HG02642 (cell line): Measurements from ENCODE around the gene PLD6.
A peak's percentile ranks its signal among the peaks of the same experiment; 100 is the strongest.

Source experiments
- ATAC-seq: cut with Tn5 transposase; IDR thresholded peaks from one replicate; pipeline ENCODE4 v1.9.1; 2021; ENCODE audit warnings: mild to moderate bottlenecking; ENCODE audit not compliant: unreplicated experiment, poor library complexity

The PLD6 gene

GRCh38 chr17:17227608-17228520 is 21.7 kb upstream of the PLD6 start:
- no peak for ATAC-seq

DNA sequence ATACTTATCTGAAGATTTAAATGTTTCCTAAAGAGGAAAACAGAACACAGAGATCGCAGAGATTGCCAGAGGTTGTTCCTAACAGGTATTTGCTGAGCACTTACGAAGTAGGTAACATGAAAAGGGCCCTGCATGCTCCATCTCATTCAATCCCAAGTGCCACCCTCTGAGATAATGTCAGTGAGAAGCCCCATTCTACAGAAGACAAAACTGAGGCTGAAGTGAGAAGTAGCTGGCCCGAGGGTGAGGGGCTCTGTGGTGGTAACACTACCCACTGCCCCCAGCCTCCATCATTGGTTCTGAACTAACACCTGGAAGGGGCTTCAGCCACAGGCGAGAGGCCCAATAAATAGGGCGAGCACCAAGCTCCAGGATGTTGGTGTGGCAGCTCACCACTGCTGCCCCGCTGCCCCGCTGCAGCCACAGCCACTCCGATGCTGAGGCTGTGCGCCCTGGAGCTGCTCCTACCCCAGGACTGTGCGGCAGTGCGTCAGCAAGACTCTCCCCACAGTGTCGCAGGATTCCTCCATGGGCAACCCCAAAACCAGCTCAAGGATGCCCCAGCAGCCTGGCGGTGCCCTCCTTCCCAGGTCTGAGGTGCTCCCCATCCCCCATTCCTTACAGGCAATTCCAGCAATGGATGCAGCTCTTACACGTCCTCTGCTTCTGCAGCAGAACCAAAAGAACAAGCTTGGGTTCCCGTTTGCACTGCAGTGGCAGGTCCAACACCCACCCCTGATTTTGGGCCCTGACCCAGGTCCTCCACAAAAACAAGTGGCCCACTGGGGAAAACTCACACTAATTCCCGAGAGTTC is 20.5 kb upstream of the PLD6 start:
- ATAC-seq = no peak

DNA sequence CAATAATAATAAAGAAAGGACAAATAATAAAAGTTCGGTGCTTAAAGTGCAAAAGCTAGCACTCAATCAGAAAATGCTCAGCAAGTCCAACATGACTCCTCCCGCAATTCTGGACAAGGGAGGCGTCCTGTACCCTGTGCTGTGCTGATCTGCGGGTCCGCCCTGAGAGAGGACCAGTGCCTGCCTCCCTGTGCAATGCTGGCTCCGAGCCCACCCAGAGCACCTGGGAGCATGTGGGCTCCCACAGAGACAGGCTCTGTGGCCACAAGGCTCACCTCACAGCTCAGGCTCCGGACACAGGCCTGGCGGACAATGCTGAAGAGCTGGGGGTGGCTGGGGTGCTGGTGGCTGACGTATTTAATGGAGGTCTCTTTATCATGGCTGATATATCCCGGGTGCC is 19.8 kb upstream of the PLD6 start:
- ATAC-seq = no peak

DNA sequence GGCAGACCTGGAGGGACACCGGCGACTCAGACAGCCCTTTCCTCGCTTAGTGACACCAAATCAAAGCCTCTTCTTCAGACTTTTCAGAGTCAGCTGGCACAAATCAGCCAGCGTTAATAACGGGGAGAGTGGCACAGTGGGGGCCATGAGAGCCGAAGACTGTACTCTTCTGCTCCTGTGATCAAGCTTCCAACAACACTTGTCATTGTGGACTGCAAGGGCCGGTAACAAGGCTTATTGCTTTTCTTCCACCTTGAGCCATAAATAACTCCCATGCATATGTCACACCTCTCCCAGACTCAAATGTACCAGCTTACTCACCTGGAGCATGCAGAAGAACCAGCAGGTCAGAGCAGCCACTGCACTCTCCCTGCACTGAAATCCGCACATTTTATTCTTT is 18.0 kb upstream of the PLD6 start:
- ATAC-seq = no peak

- no peak for ATAC-seq
Measured at GRCh38 chr17:17223736-17224135, 17.6 kb upstream of the PLD6 start.

- no peak for ATAC-seq
Measured at GRCh38 chr17:17221329-17221728, 15.2 kb upstream of the PLD6 start.

- ATAC-seq = no peak
Measured at GRCh38 chr17:17220529-17220928, 14.4 kb upstream of the PLD6 start.

DNA sequence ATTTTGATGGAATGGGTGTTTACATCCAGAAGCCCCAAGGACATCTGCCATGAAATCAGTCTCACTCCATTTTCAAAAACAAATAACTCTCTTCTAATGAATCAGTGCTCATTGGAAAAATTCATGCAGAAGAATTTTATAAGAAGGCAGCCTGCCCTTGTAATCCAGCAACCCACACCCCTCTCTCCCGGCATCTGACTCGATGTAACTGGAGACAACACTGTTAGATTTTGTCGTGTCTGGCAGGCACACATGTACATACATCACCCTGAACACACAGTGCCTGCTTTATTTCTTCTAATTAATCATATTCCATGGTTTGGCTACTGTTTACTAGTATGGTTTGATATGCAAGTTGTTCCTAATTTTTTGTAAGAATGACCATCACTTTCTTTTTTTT is 11.9 kb upstream of the PLD6 start:
- no peak for ATAC-seq

- ATAC-seq = no peak
Measured at GRCh38 chr17:17216776-17217175, 10.6 kb upstream of the PLD6 start.

DNA sequence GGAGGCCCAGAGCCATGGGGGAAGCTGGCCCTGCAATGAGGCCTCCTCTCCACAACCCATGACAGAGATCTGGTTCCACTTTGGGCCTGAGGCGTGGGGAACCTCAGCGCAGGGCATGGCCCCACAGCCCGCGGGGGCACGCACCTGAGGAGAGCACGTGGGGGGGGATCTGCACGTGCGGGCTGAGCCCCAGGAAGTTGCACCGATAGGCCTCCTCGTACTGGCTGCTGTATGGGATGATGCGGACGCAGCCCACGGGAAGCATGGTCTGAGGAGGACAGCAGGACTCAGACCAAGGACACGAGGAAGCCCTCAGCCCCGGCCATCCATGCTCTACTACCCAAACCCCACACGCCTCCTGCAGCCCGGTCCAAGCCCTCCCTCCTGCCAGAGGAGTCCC is 10.1 kb upstream of the PLD6 start:
- ATAC-seq = no peak

GRCh38 chr17:17215575-17215974 is 9.4 kb upstream of the PLD6 start:
- no peak for ATAC-seq

DNA sequence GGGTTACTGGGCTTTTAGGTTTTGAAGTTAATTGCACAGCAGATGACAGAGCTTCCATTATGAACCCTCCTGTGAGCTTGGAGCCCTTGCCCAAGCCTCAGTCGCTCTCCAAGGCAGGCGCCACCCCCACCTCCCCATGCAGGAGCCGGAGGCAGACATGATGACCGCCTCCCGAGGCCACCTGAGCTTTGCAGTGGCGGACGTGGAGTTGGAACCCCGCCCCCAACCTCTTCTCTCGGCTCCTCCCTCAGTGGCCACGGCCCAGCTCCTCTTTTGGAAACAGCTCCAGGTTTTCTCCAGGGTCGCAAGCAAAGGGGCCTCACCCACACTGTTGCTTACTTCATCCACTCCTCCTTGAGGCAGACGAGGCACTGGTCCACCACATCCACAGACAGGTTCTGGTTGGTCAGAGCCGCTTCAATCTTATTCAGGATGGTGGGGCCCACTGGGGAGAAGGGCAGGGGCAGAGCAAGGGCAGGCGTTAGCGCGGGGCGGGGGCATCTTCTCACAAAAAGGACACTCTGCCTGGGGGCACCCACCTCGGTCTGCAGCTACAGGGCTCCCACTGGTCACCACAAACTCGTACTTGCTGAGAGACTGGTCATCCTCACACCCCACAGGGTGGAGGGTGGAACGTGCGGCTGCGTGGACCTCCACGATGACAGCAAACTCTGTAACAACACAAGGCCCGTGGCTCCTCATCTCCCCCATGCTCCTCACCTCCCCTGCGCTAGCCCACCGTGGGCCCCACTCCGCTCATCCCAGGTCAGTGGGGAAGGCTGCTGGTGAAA is 8.7 kb upstream of the PLD6 start:
- no peak for ATAC-seq

DNA sequence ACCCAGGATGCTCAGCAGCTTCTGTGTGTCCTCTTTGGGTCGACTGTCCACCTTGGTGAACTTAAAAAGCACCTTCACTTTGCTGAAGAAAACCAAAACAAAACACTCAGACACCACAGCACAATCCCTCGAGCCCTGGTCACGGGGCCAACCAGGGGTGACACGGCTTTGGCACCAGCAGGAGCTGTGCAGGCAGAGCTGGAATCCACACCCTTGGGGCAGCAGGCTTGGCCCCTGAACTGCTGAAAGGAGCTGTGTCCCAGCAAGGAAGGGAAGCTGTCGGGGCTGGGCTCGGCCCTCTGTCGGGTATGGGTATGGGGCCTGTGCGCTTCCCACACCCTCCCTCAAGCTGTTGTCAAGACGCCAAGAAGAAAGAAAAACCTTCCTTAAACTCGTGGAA is 7.6 kb upstream of the PLD6 start:
- no peak for ATAC-seq

DNA sequence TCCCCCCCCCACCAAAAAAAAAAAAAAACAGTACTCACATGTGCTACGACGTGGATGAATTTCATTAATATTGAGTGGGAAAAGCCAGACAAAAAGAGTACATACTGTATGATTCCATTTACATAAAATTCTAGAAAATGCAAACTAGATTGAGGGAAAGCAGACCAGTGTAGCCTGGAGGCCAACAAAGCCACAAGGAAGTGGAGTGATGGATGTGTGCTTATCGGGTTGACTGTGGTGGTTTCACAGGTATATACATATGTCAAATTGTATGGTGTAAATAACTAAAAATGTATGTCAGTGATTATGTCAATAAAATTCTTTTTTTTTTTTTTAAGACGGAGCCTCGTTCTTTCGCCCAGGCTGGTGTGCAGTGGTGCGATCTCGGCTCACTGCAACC is 1.9 kb upstream of the PLD6 start:
- no peak for ATAC-seq

GRCh38 chr17:17206913-17207335 is 791 bp upstream of the PLD6 start:
- ATAC-seq = no peak

DNA sequence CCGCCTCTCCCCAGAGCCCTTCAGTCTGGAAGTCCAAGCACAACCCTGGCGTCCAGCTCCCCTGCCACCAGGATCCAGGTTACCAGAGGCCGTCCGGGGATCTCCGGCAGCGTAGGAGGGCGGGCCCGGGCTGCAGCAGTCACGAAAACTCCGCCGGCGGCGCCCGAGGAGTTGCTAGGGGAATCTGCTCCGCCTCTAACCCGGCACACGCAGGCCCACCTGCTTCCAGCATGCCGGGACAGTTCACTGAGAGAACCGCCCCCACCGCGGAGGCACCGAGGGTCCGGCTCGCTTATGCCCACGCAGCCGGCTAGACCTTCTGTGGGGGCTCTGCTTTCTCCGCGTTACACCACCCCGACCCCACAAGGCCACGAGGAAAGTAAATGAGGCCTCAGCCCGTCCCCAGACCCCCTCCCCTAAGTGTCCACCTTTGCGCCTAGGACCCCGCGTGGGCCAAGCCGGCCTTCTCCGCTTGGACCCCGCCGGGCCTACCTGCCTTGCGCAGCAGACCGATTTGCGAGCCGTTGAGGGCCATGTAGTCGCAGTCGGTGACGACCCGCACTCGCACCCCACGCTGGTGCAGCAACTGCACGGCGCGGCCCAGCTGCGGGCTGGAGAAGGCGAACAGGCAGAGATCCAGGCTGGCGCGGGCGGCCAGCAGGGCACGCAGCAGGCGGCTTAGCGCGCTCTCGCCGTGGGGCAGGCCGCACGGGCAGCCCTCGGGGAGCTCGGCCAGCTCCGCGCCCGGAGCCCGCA is 587 bp downstream of the PLD6 start:
- ATAC-seq = peak; percentile 49

DNA sequence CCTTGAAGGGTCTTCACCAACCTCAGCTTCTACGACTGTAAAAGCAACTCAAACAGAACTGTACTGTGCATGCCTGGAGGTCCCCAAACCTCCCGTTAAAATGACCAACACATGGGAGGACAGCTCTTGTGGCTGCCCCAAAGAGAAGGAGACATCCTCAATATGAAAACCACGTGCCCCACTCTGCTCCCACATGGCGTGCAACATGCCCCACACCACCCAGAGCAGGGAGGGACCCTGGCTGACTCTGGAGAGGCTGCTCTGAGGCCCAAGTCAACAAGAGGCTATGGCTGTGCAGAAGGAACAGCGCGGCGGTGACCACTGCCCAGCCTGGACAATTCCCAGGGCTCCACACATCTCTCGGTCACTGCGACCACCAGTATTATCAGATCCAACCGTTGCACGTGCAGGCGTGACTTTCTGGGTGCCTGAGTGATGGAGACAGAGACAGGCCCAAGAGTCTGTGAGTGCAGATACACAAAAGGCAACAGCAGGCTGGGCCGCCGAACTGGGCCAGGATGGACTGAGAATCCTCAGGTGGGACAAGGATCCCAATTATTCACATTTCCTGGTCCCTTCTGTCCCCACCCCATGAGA is 1.4 kb downstream of the PLD6 start:
- no peak for ATAC-seq

DNA sequence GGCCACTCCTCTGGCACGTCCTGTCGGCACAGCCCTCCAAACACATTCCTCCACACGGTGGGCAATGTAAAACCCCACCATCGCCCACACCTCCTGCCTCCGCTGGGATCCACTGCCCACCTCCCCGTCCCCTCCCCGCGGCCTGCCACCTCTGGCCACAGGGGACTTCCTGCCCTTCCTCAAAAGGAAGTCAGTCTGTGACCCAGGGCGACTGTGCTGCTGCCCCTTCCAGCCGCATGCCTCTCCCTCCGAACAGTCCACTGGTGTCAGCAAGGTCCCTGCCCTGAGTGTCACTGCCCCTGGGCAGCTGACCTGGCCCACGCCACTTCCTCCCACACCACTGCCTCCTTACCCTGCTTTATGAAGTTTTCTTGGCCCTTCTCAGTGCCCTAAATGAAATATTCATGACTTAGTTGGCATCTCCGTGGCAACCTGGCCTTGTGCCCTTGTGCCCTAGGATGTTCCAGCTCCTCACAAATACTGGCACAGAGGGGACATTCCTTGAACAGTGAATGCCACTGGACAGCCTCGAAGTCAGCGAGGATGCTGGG is 2.0 kb downstream of the PLD6 start:
- no peak for ATAC-seq

GRCh38 chr17:17203173-17203730 is 2.9 kb downstream of the PLD6 start:
- no peak for ATAC-seq
